Naive thymus-derived CD4-positive, alpha-beta T cell (primary cell): Measurements from ENCODE around the gene FBXO38. TPM values are rescaled to one million over a fixed set of nuclear protein-coding genes. Genes with fewer than 3 reads are reported as not detected.

Experiments used
- ATAC-seq: fragments of 150-1000 bp; cut with Tn5 transposase; 2 replicates; pipeline ENCODE4 v1.10.0; 2021; ENCODE audit warnings: mild to moderate bottlenecking, moderate library complexity
- CTCF ChIA-PET: fragments of 350-600 bp; sonication (Branson Sonifier 250); formaldehyde crosslinking; loops from one replicate; lab custom pipeline; 2021; ENCODE audit warnings: antibody characterized with exemption; lab: Charles Lee
- POLR2A ChIA-PET: fragments of 350-600 bp; sonication (Branson Sonifier 250); formaldehyde crosslinking; loops from one replicate; lab custom pipeline; 2021; ENCODE audit warnings: antibody characterized with exemption, inconsistent platforms; lab: Charles Lee
- DNase-seq, 9 donors: peaks; one replicate each; pipeline versions ENCODE4 v3.0.0 to v3.0.0-alpha.2; 2020 to 2022; ENCODE audit warnings: mixed read lengths in 1 of 9
- H3K27ac ChIP-seq: one replicate; pipeline ENCODE4 v1.7.0; 2013; ENCODE audit warnings: mild to moderate bottlenecking, low read depth, low read length, moderate library complexity
- H3K27me3 ChIP-seq, 2 donors: one replicate each; pipeline ENCODE4 v1.7.0; 2013; ENCODE audit warnings: low read length in 2 of 2, mild to moderate bottlenecking in 2 of 2, moderate library complexity in 2 of 2; ENCODE audit not compliant: control insufficient read depth in 2 of 2, insufficient read depth in 2 of 2
- H3K36me3 ChIP-seq, 3 experiments: 1 replicate in 2 of 3; 2 replicates in 1 of 3; pipeline ENCODE4 v1.7.0; 2013; ENCODE audit warnings: low read length in 3 of 3, mild to moderate bottlenecking in 3 of 3, moderate library complexity in 1 of 3; ENCODE audit not compliant: insufficient read depth in 3 of 3, control insufficient read depth in 2 of 3
- H3K4me1 ChIP-seq, 2 donors: one replicate each; pipeline ENCODE4 v1.7.0; 2013; ENCODE audit warnings: low read length in 2 of 2, mild to moderate bottlenecking in 2 of 2, moderate library complexity in 1 of 2; ENCODE audit not compliant: control insufficient read depth in 2 of 2, insufficient read depth in 2 of 2
- H3K4me3 ChIP-seq: 2 replicates; pipeline ENCODE4 v1.7.0; 2013; ENCODE audit warnings: mild to moderate bottlenecking, low read length
- H3K9me3 ChIP-seq, 3 experiments: 1 replicate in 2 of 3; 2 replicates in 1 of 3; pipeline ENCODE4 v1.7.0; 2013; ENCODE audit warnings: low read length in 3 of 3; ENCODE audit not compliant: control insufficient read depth in 2 of 3
- H3K27ac Mint-ChIP-seq, 9 donors: one replicate each; pipeline ENCODE4 v1.8.0; 2020 to 2022; ENCODE audit warnings: mixed read lengths in 9 of 9, mild to moderate bottlenecking in 8 of 9, moderate library complexity in 5 of 9, inconsistent platforms in 2 of 9
- H3K27me3 Mint-ChIP-seq, 5 donors: one replicate each; pipeline ENCODE4 v1.8.0; 2021 to 2022; ENCODE audit warnings: mixed read lengths in 5 of 5, mild to moderate bottlenecking in 1 of 5
- H3K36me3 Mint-ChIP-seq, 5 donors: one replicate each; pipeline ENCODE4 v1.8.0; 2020 to 2022; ENCODE audit warnings: mixed read lengths in 5 of 5, mild to moderate bottlenecking in 3 of 5, inconsistent platforms in 1 of 5
- H3K4me1 Mint-ChIP-seq, 7 donors: one replicate each; pipeline ENCODE4 v1.8.0; 2020 to 2022; ENCODE audit warnings: mixed read lengths in 7 of 7, mild to moderate bottlenecking in 3 of 7, inconsistent platforms in 1 of 7
- H3K4me3 Mint-ChIP-seq, 10 donors: one replicate each; pipeline ENCODE4 v1.8.0; 2020 to 2022; ENCODE audit warnings: mild to moderate bottlenecking in 10 of 10, mixed read lengths in 10 of 10, moderate library complexity in 6 of 10, inconsistent platforms in 2 of 10
- H3K9me3 Mint-ChIP-seq, 11 donors: one replicate each; pipeline ENCODE4 v1.8.0; 2020 to 2022; ENCODE audit warnings: mixed read lengths in 11 of 11, mild to moderate bottlenecking in 4 of 11, inconsistent platforms in 1 of 11, moderate library complexity in 1 of 11
- intact Hi-C, 2 donors: fragments of 100-400 bp; cut with micrococcal nuclease; formaldehyde crosslinking; loops; one replicate each; pipeline ENCODE4 v1.15.1; 2023
- polyA plus RNA-seq, 2 donors: library from polyadenylated mRNA; unstranded; fragments of 300-500 nt; fragmentation: Illumina TruSeq; gene quantifications; one replicate each; pipeline ENCODE4 v1.2.3, GENCODE V29; 2021
- total RNA-seq, 6 experiments: library from RNA in 5 of 6; stranded (reverse) in 5 of 6; gene quantifications; 1 replicate in 5 of 6; 2 replicates in 1 of 6; pipeline ENCODE4 v1.2.3 and lab custom pipeline; 2021 to 2026

Gene FBXO38
- total and polyA plus RNA-seq, 7 experiments from 2014 or later: 16.7 to 80.0 (median 62.1) TPM

DNA sequence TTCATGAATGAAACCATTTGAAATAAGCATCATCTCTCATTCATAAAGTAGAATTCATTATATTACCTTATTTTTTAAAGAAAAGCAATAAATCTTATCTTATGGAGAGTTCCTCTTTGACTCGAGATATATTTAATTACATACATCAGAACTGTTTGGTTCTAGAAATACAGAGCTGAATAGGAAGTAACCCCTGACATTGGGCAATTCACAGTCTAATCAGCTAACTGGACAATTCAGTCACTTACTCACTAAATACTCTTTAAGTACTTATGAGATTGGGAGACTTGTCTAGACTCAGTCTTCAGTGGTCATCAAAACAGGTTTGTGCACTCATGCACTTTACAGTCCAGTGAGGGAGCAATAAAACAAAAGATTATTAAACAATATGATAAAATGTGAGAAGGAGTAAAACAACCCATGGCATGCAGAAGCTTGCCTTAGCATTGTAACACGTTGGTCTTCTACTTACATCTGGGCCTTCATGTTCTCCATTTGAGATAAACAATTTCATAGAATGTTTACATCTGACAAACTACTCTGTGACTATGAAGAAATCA lies 11.5 kb upstream of the FBXO38 start:
- no peak for DNase-seq
- peaks cover 0 to 4% (median 0%) of the 10 kb centered on the region in 7 donors for H3K4me1 Mint-ChIP-seq
- H3K4me3 Mint-ChIP-seq: no peak overlapping the region
- peaks cover 0 to 6% (median 0%) of the 10 kb centered on the region in 5 donors for H3K27me3 Mint-ChIP-seq
- ChIA-PET CTCF (no interaction called here), POLR2A (no interaction called here)
- H3K4me1 ChIP-seq: no peaks in the 10 kb centered on the region
- no peak overlapping the region for H3K27ac ChIP-seq
- H3K9me3 ChIP-seq: no peaks in the 10 kb centered on the region
- H3K4me3 ChIP-seq: no peak overlapping the region
- intact Hi-C loops: loop anchor here in 1 of 2 donors (5.0 kb wide), 2 partner anchors 60 to 515 kb away; partner anchors contain the start of gene SPINK7
- no peaks in the 10 kb centered on the region for H3K27me3 ChIP-seq
- H3K27ac Mint-ChIP-seq: no peak overlapping the region
- peaks cover 0 to 18% (median 11%) of the 10 kb centered on the region in 11 donors for H3K9me3 Mint-ChIP-seq
- no peak for ATAC-seq
- peaks cover 1 to 29% (median 20%) of the 10 kb centered on the region in 5 donors for H3K36me3 Mint-ChIP-seq
- no peaks in the 10 kb centered on the region for H3K36me3 ChIP-seq

DNA sequence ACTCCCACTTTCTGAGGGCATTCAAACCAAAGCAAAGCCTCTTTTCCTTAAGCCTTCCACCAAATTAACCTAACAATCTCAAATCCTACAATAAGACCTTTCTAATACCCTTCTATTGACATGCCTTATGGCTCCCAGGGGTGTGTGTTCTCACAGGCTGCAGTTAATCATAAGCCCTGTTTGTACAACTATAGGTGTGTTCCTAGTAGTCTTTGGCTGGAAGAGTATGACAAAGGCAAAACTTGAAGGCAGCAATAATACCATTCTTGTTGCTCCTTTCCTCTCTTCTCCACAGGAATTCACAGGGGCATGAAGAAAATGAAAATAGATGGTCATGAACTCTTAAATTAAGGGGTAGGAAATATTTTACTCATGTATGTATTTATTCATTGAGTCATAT lies 10.9 kb upstream of the FBXO38 start:
- H3K9me3 Mint-ChIP-seq: peaks cover 0 to 18% (median 11%) of the 10 kb centered on the region in 11 donors
- no peaks in the 10 kb centered on the region for H3K27me3 ChIP-seq
- ChIA-PET POLR2A (no interaction called here), CTCF (no interaction called here)
- peaks cover 0 to 4% (median 0%) of the 10 kb centered on the region in 7 donors for H3K4me1 Mint-ChIP-seq
- H3K27ac ChIP-seq: no peak overlapping the region
- peaks cover 0 to 3% (median 0%) of the 10 kb centered on the region in 3 experiments for H3K36me3 ChIP-seq
- no peaks in the 10 kb centered on the region for H3K9me3 ChIP-seq
- intact Hi-C loops: loop anchor here in 1 of 2 donors (5.0 kb wide), 2 partner anchors 61 to 516 kb away; partner anchors contain the start of gene SPINK7
- DNase-seq (no peak), ATAC-seq (no peak)
- peaks cover 0 to 4% (median 0%) of the 10 kb centered on the region in 5 donors for H3K27me3 Mint-ChIP-seq
- no peaks in the 10 kb centered on the region for H3K4me1 ChIP-seq
- peaks cover 6 to 33% (median 24%) of the 10 kb centered on the region in 5 donors for H3K36me3 Mint-ChIP-seq
- H3K4me3 ChIP-seq: no peak overlapping the region
- H3K4me3 Mint-ChIP-seq: no peak overlapping the region
- no peak overlapping the region for H3K27ac Mint-ChIP-seq

DNA sequence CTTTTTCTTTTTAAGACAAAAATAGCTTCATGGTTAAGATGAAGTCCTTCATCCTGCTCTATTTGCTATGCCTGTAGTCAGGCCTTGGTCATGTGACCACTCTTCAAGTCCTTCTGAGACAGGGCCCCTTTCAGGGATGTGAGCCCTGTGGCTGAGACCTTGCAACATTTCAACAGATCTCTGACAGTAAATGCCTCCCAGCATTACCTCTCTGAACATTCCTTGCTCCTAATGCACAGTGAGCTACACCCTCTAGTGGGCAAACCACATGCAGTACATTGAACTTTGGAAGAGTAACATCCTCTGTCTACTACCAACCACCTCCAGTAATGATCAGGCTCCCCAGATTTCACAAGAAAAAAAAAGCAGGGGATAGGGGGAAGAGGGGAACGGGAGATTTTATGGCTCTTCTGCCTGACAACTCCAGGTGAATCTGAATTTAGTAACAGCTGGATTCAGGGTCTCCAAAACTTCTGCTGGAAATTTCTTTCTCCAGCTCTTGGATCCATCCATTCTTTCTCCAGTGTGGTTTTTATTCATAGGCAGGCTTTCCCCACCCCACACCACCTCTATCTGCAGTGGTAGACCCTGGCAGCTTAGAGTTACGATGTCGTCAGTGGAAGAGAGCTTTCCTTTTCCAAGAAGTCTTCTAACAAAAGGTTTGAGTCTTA lies 8.9 kb upstream of the FBXO38 start:
- H3K27me3 ChIP-seq: no peaks in the 10 kb centered on the region
- Mint-ChIP-seq H3K4me1 (peaks cover 0 to 16% (median 11%) of the 10 kb centered on the region in 7 donors), H3K9me3 (peaks cover 0 to 11% (median 6%) of the 10 kb centered on the region in 11 donors), H3K27ac (no peak overlapping the region), H3K27me3 (no peaks in the 10 kb centered on the region), H3K4me3 (no peak overlapping the region), H3K36me3 (peaks cover 5 to 34% (median 23%) of the 10 kb centered on the region in 5 donors)
- intact Hi-C loops: loop anchor here (1.0 to 5.0 kb wide), 4 partner anchors 63 to 518 kb away; partner anchors contain the start of gene SPINK7 (in 1 of the 2)
- H3K27ac ChIP-seq: no peak overlapping the region
- CTCF ChIA-PET: interaction anchor here (0.9 to 1.6 kb wide), 4 partner anchors 10 to 195 kb away, joined by 3 to 9 read pairs (median 4); no protein-coding TSS in a partner anchor
- H3K4me3 ChIP-seq: no peak overlapping the region
- ATAC-seq (peak; percentile 84), DNase-seq (peak in 6 of 9 donors; percentile 20 to 38 (median 24))
- H3K9me3 ChIP-seq: no peaks in the 10 kb centered on the region
- H3K36me3 ChIP-seq: peaks cover 0 to 9% (median 0%) of the 10 kb centered on the region in 3 experiments
- POLR2A ChIA-PET: interaction anchor here (1.3 kb wide), 1 partner anchor 10 kb away, joined by 5 read pairs; no protein-coding TSS in a partner anchor
- H3K4me1 ChIP-seq: peaks cover 0 to 5% of the 10 kb centered on the region in 2 donors

DNA sequence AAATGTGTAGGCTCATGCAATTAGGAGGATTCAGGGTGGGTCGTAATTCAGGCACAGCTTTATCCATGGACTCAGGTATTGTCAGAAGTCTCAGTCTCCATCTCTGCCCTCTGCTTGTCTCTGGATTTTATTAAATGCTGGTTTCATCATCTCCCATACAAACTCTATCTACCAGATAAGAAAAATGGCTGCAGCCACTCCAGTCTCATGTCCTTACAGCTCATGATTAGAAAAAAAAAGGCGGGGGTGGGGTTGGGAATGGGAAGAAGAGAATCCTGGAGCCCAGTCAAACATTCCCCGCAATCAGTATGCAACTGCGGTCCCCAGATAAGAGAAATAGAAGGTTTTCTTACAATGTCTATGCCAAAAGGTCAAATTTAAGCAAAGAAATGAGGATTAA lies 7.6 kb upstream of the FBXO38 start:
- Histone ChIP-seq H3K4me3 (no peak overlapping the region), H3K36me3 (peaks cover 0 to 9% (median 0%) of the 10 kb centered on the region in 3 experiments), H3K9me3 (no peaks in the 10 kb centered on the region), H3K4me1 (peaks cover 0 to 8% of the 10 kb centered on the region in 2 donors), H3K27ac (no peak overlapping the region), H3K27me3 (no peaks in the 10 kb centered on the region)
- peaks cover 5 to 33% (median 26%) of the 10 kb centered on the region in 5 donors for H3K36me3 Mint-ChIP-seq
- POLR2A ChIA-PET: no interaction called here
- H3K9me3 Mint-ChIP-seq: peaks cover 0 to 14% (median 6%) of the 10 kb centered on the region in 11 donors
- H3K4me1 Mint-ChIP-seq: peaks cover 0 to 20% (median 15%) of the 10 kb centered on the region in 7 donors
- intact Hi-C loops: no loop called here
- no peaks in the 10 kb centered on the region for H3K27me3 Mint-ChIP-seq
- H3K4me3 Mint-ChIP-seq: no peak overlapping the region
- DNase-seq (no peak), ATAC-seq (no peak)
- H3K27ac Mint-ChIP-seq: no peak overlapping the region
- CTCF ChIA-PET: no interaction called here

DNA sequence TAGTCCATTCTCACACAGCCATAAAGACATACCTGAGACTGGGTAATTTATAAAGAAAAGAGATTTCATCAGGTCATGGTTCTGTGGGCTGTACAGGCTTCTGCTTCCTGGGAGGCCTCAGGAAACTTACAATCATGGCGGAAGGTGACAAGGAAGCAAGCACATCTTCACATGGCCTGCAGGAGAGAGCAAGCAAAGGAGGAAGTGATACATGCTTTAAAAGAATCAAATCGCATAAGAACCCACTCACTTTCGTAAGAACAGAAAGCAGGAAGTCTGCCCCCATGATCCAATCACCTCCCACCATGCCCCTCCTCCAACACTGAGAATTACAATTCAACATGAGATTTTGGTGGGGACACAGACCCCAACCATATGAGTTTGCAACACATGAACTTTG lies 5.1 kb upstream of the FBXO38 start:
- no peak for DNase-seq
- H3K36me3 ChIP-seq: peaks cover 0 to 9% (median 0%) of the 10 kb centered on the region in 3 experiments
- H3K4me3 Mint-ChIP-seq: no peak overlapping the region
- no peaks in the 10 kb centered on the region for H3K27me3 Mint-ChIP-seq
- no peak for ATAC-seq
- ChIA-PET CTCF (no interaction called here), POLR2A (no interaction called here)
- H3K27me3 ChIP-seq: no peaks in the 10 kb centered on the region
- H3K9me3 Mint-ChIP-seq: peaks cover 0 to 14% (median 6%) of the 10 kb centered on the region in 11 donors
- no peak overlapping the region for H3K4me3 ChIP-seq
- H3K27ac Mint-ChIP-seq: peak overlapping the region in 1 of 9 donors; percentile 22
- intact Hi-C loops: no loop called here
- no peak overlapping the region for H3K27ac ChIP-seq
- peaks cover 5 to 14% of the 10 kb centered on the region in 2 donors for H3K4me1 ChIP-seq
- H3K9me3 ChIP-seq: no peaks in the 10 kb centered on the region
- peaks cover 5 to 26% (median 20%) of the 10 kb centered on the region in 5 donors for H3K36me3 Mint-ChIP-seq
- peaks cover 0 to 34% (median 26%) of the 10 kb centered on the region in 7 donors for H3K4me1 Mint-ChIP-seq

DNA sequence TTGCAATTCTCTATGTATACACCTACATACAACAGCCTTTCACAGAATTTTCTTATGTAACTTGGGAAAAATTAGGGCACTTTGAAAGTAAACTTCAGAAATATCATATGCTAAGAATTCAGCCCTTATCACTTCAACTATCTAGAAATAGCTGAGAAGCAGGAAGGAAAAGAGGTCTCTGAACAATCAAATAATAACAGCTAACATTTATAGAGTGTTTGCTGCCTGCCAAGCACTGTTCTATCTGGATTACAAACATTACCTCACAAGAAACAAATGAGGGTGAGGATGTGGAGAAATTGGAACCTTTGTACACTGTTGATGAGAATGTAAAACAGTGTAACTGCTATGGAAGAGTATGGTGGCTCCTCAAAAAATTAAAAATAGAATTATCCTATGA lies 4.4 kb upstream of the FBXO38 start:
- peak overlapping the region in 4 of 10 donors; percentile 11 to 53 (median 44) for H3K4me3 Mint-ChIP-seq
- peak overlapping the region in 4 of 9 donors; percentile 13 to 60 (median 39) for H3K27ac Mint-ChIP-seq
- POLR2A ChIA-PET: no interaction called here
- peaks cover 6 to 15% of the 10 kb centered on the region in 2 donors for H3K4me1 ChIP-seq
- H3K4me3 ChIP-seq: no peak overlapping the region
- DNase-seq (no peak), ATAC-seq (no peak)
- intact Hi-C loops: no loop called here
- no peaks in the 10 kb centered on the region for H3K27me3 ChIP-seq
- H3K27me3 Mint-ChIP-seq: no peaks in the 10 kb centered on the region
- peaks cover 2 to 40% (median 30%) of the 10 kb centered on the region in 7 donors for H3K4me1 Mint-ChIP-seq
- peaks cover 0 to 14% (median 6%) of the 10 kb centered on the region in 11 donors for H3K9me3 Mint-ChIP-seq
- H3K27ac ChIP-seq: no peak overlapping the region
- peaks cover 5 to 28% (median 19%) of the 10 kb centered on the region in 5 donors for H3K36me3 Mint-ChIP-seq
- no peaks in the 10 kb centered on the region for H3K9me3 ChIP-seq
- CTCF ChIA-PET: no interaction called here
- peaks cover 0 to 9% (median 0%) of the 10 kb centered on the region in 3 experiments for H3K36me3 ChIP-seq
